Endothelial cell of umbilical vein (primary cell): Measurements from ENCODE around the gene TM9SF1. TPM values are rescaled to one million over a fixed set of nuclear protein-coding genes. Genes with fewer than 3 reads are reported as not detected.
A peak's percentile ranks its signal among the peaks of the same experiment; 100 is the strongest.

Source experiments
- BruUV-seq: library from RNA; stranded (reverse); fragments of 400-500 nt; replicated peaks from 2 replicates; lab custom pipeline; 2021; lab: Mats Ljungman, UMichigan
- CTCF ChIA-PET: fragments of 300-600, 350-600 bp; sonication (Branson Sonifier 250); formaldehyde crosslinking; loops from one replicate; lab custom pipeline; 2021; ENCODE audit warnings: antibody characterized with exemption, inconsistent platforms; lab: Charles Lee
- POLR2A ChIA-PET: fragments of 300-600, 350-600 bp; sonication (Branson Sonifier 250); formaldehyde crosslinking; loops from one replicate; lab custom pipeline; 2021; ENCODE audit warnings: antibody characterized with exemption, inconsistent platforms; lab: Charles Lee
- DNase-seq: peaks from one replicate; pipeline ENCODE4 v3.0.0-alpha.2; 2011; ENCODE audit warnings: low read depth, low spot score
- FAIRE-seq: peaks from 2 replicates; lab custom pipeline; 2011; peaks lifted over from hg19 to GRCh38; lab: Jason Lieb, UNC
- H2AFZ ChIP-seq: 2 replicates; pipeline ENCODE4 v1.6.0; 2012; ENCODE audit warnings: low read depth, low read length, control low read depth, inconsistent platforms
- H3K27ac ChIP-seq: 2 replicates; pipeline ENCODE4 v1.5.1; 2011; ENCODE audit warnings: low read depth, mild to moderate bottlenecking, control low read depth, low read length, moderate library complexity; ENCODE audit not compliant: insufficient read depth
- H3K27me3 ChIP-seq, 2 experiments: 2 replicates each; pipeline versions ENCODE4 v1.6.0 to v1.6.1; 2011; ENCODE audit warnings: low read length in 2 of 2, mixed read lengths in 1 of 2; ENCODE audit not compliant: control insufficient read depth in 2 of 2, insufficient read depth in 2 of 2
- H3K36me3 ChIP-seq, 2 experiments: 2 replicates in 1 of 2; 3 replicates in 1 of 2; pipeline ENCODE4 v1.5.1; 2011; ENCODE audit warnings: low read length in 2 of 2, mild to moderate bottlenecking in 1 of 2, moderate library complexity in 1 of 2; ENCODE audit not compliant: control insufficient read depth in 2 of 2, insufficient read depth in 2 of 2; ENCODE audit errors: extremely low read depth in 1 of 2
- H3K4me1 ChIP-seq: 3 replicates; pipeline ENCODE4 v1.5.1; 2011; ENCODE audit warnings: mild to moderate bottlenecking, low read length; ENCODE audit not compliant: control insufficient read depth, insufficient read depth; ENCODE audit errors: extremely low read depth
- H3K4me2 ChIP-seq: 2 replicates; pipeline ENCODE4 v1.6.1; 2011; ENCODE audit warnings: low read length, control low read depth, mixed read lengths; ENCODE audit not compliant: insufficient read depth
- H3K4me3 ChIP-seq, 3 experiments: fragments of 200-600 bp in 1 of 3; sonication (generic), shearing (Covaris generic) in 1 of 3; replicated peaks in 1 of 3; 2 replicates each; pipeline ENCODE4 v1.5.1; 2011 to 2016; ENCODE audit warnings: control low read depth in 3 of 3, low read length in 3 of 3, mild to moderate bottlenecking in 2 of 3, inconsistent platforms in 1 of 3, low read depth in 1 of 3, moderate library complexity in 1 of 3; ENCODE audit not compliant: insufficient read depth in 1 of 3
- H3K79me2 ChIP-seq: 2 replicates; pipeline ENCODE4 v1.6.0; 2012; ENCODE audit warnings: low read length, inconsistent platforms; ENCODE audit not compliant: control insufficient read depth, insufficient read depth
- H3K9ac ChIP-seq: replicated peaks from 2 replicates; pipeline ENCODE3; 2011; ENCODE audit warnings: low read length, control low read depth; ENCODE audit not compliant: insufficient read depth; ENCODE audit errors: extremely low read depth
- H3K9me1 ChIP-seq: replicated peaks from 3 replicates; pipeline ENCODE4 v1.6.0; 2011; ENCODE audit warnings: mild to moderate bottlenecking, low read length; ENCODE audit not compliant: control insufficient read depth, insufficient read depth; ENCODE audit errors: extremely low read depth
- H3K9me3 ChIP-seq: replicated peaks from 2 replicates; pipeline ENCODE4 v1.5.1; 2012; ENCODE audit warnings: low read length, inconsistent platforms; ENCODE audit not compliant: control insufficient read depth, insufficient read depth
- H4K20me1 ChIP-seq: replicated peaks from 2 replicates; pipeline ENCODE3; 2011; ENCODE audit warnings: mild to moderate bottlenecking, low read length; ENCODE audit not compliant: control insufficient read depth, insufficient read depth; ENCODE audit errors: extremely low read depth
- CTCF ChIP-seq, 2 donors: IDR thresholded peaks; 1 replicate in 1 of 2; 2 replicates in 1 of 2; pipeline ENCODE4 v1.5.1; 2011; ENCODE audit warnings: low read length in 2 of 2, mild to moderate bottlenecking in 2 of 2, moderate library complexity in 2 of 2, control low read depth in 1 of 2, inconsistent platforms in 1 of 2, low read depth in 1 of 2; ENCODE audit not compliant: insufficient read depth in 1 of 2; ENCODE audit errors: extremely low read depth in 1 of 2
- EZH2 ChIP-seq: IDR thresholded peaks from 2 replicates; pipeline ENCODE4 v1.6.1; 2012; ENCODE audit warnings: borderline replicate concordance, low read depth, mild to moderate bottlenecking, moderate library complexity, low read length, inconsistent platforms; ENCODE audit not compliant: severe bottlenecking
- FOS ChIP-seq: IDR thresholded peaks from 2 replicates; pipeline ENCODE4 v1.6.1; 2011; ENCODE audit warnings: mild to moderate bottlenecking, low read length, moderate library complexity, borderline replicate concordance; ENCODE audit not compliant: insufficient read depth
- GATA2 ChIP-seq: IDR thresholded peaks from 2 replicates; pipeline ENCODE4 v1.7.0; 2011; ENCODE audit warnings: low read depth, mild to moderate bottlenecking, moderate library complexity, mixed read lengths, low read length; ENCODE audit not compliant: insufficient read length, insufficient read depth
- JUN ChIP-seq: IDR thresholded peaks from 2 replicates; pipeline ENCODE4 v1.6.1; 2011; ENCODE audit warnings: borderline replicate concordance, low read depth; ENCODE audit not compliant: insufficient read length, insufficient read depth
- MAX ChIP-seq: IDR thresholded peaks from 2 replicates; pipeline ENCODE4 v1.6.1; 2011; ENCODE audit not compliant: insufficient read depth, insufficient read length
- MYC ChIP-seq: IDR thresholded peaks from one replicate; pipeline ENCODE4 v1.6.1; 2011; ENCODE audit warnings: mild to moderate bottlenecking, low read depth, low read length
- POLR2A ChIP-seq: IDR thresholded peaks from 2 replicates; pipeline ENCODE4 v1.6.1; 2012; ENCODE audit warnings: low read depth, mild to moderate bottlenecking, control low read depth, low read length
- POLR2AphosphoS5 ChIP-seq: IDR thresholded peaks from 2 replicates; pipeline ENCODE4 v1.6.1; 2012; ENCODE audit warnings: low read depth, mild to moderate bottlenecking, control low read depth, low read length, moderate library complexity; ENCODE audit not compliant: insufficient read depth
- dilution Hi-C: fragments of 300-500 bp; cut with MboI; formaldehyde crosslinking; loops from one replicate; pipeline ENCODE4 v1.15.0; 2019; ENCODE audit warnings: low sequenced_read_pairs; ENCODE audit not compliant: extremely low pct_ligation_motif_present
- intact Hi-C: fragments of 100-400 bp; cut with micrococcal nuclease; formaldehyde crosslinking; loops from one replicate; pipeline ENCODE4 v1.10.0; 2022
- polyA plus RNA-seq, 4 experiments: library from polyadenylated mRNA; depleted of rRNA in 3 of 4; stranded (reverse) in 3 of 4; unstranded in 1 of 4; fragments of >200 nt; gene quantifications; 2 replicates each; pipeline versions ENCODE4 v1.2.1 to v1.2.3, GENCODE V29; 2011 to 2012; ENCODE audit warnings: missing spikeins in 1 of 4
- total RNA-seq: library from RNA; stranded (reverse); gene quantifications from 2 replicates; pipeline ENCODE4 v1.2.3, GENCODE V29; 2021

TM9SF1 gene
- total and polyA plus RNA-seq, 2 donors (not counting 3 experiments of a cell fraction or from before 2014, with no cell fraction given): 60.7 to 71.5 TPM

- dilution Hi-C loops (no loop called here), intact Hi-C loops (loop anchor here (1.0 to 2.0 kb wide), 10 partner anchors 14 to 146 kb away; partner anchors contain the start of genes CHMP4A, DCAF11, EMC9 and IPO4)
- Histone ChIP-seq H4K20me1 (no peaks in the 10 kb centered on the region), H3K9me1 (no peaks in the 10 kb centered on the region), H3K36me3 (peaks cover 26 to 57% of the 10 kb centered on the region in 2 experiments), H3K4me3 (peak within 1 kb of the TSS; percentile 37 to 79 (median 67)), H3K27ac (peak within 1 kb of the TSS; percentile 78), H3K27me3 (no peaks in the 10 kb centered on the region), H3K4me2 (peak within 1 kb of the TSS; percentile 91), H3K9ac (peak within 1 kb of the TSS; percentile 78), H3K79me2 (peaks cover 9% of the 10 kb centered on the region), H3K9me3 (no peaks in the 10 kb centered on the region), H2AFZ (peak within 1 kb of the TSS; percentile 65), H3K4me1 (peaks cover 16% of the 10 kb centered on the region)
- FAIRE-seq (peak; percentile 95), DNase-seq (peak; percentile 97)
- peak; percentile 88 for TF ChIP-seq POLR2A
- TF ChIP-seq JUN: no peak
- TF ChIP-seq EZH2: no peak
- TF ChIP-seq POLR2AphosphoS5: peak; percentile 68
- no peak for TF ChIP-seq FOS
- TF ChIP-seq MYC: peak; percentile 58
- TF ChIP-seq MAX: peak; percentile 93
- no peak for TF ChIP-seq GATA2
- peak; percentile 95 to 97 for TF ChIP-seq CTCF (IDR thresholded peaks at IDR 0.05; ENCODE audit: extremely low read depth in 1 of 2, insufficient read depth in 1 of 2, low read depth in 1 of 2, low read length in 2 of 2)
- ChIA-PET CTCF (interaction anchor here (0.5 to 3.4 kb wide), 36 partner anchors 10 to 187 kb away, joined by 3 to 63 read pairs (median 5); partner anchors contain the start of genes CARMIL3, CHMP4A, CIDEB and DCAF11), POLR2A (interaction anchor here (1.0 to 1.6 kb wide), 3 partner anchors 15 to 24 kb away, joined by 3 to 6 read pairs (median 3); partner anchors contain the start of gene EMC9)
- BruUV-seq: TSS peak; percentile 41
These were observed 34.1 kb downstream of the TM9SF1 start, which contains the start of gene IRF9 for GRCh38 chr14:24160850-24161804. Gene IRF9, plus strand, starts transcription at chr14:24161265. Its CDS starts 880 bp downstream, at chr14:24162145.
